K562 (cell line): ENCODE results near the gene HEMGN. TPM values are rescaled to one million over a fixed set of nuclear protein-coding genes. Genes with fewer than 3 reads are reported as not detected.

Source experiments
- ATAC-seq: fragments of 200-7000 bp; cut with Tn5 transposase; 3 replicates; pipeline ENCODE4 v1.9.1; 2020; ENCODE audit warnings: moderate library complexity
- BruUV-seq: library from RNA; stranded (reverse); fragments of 400-500 nt; replicated peaks from 2 replicates; lab custom pipeline; 2021; lab: Mats Ljungman, UMichigan
- CTCF ChIA-PET: fragments of 300-600 bp; formaldehyde crosslinking; extraction: SDS; loops from one replicate; lab custom pipeline; 2021; ENCODE audit warnings: low intra/inter-chr PET ratio; lab: Yijun Ruan, JAX
- POLR2A ChIA-PET: fragments of 300-600, 350-650 bp; sonication (Branson Sonifier 250); formaldehyde crosslinking; extraction: SDS; loops from one replicate; lab custom pipeline; 2021; ENCODE audit warnings: antibody characterized with exemption, inconsistent platforms; lab: Yijun Ruan, JAX
- DNase-seq, 4 experiments: peaks; one replicate each; pipeline versions ENCODE4 v3.0.0 to v3.0.0-alpha.2; 2011 to 2018; ENCODE audit warnings: low spot score in 3 of 4, mixed read lengths in 3 of 4; ENCODE audit errors: extremely low read depth in 1 of 4
- FAIRE-seq: peaks from 2 replicates; lab custom pipeline; 2011; peaks lifted over from hg19 to GRCh38; lab: Jason Lieb, UNC
- H2AFZ ChIP-seq: 2 replicates; pipeline ENCODE4 v1.6.0; 2011; ENCODE audit warnings: low read depth, low read length, control low read depth, inconsistent platforms
- H3K27ac ChIP-seq: fragments of 200-600 bp; 3 replicates; pipeline ENCODE4 v1.8.0; 2011; ENCODE audit warnings: low read depth, mild to moderate bottlenecking, control low read depth, inconsistent platforms, low read length, moderate library complexity, mixed read lengths; ENCODE audit errors: extremely low read depth
- H3K27me3 ChIP-seq, 2 experiments: fragments of 300-600 bp in 1 of 2; 2 replicates in 1 of 2; 3 replicates in 1 of 2; pipeline versions ENCODE4 v1.6.0 to v1.8.0; 2011; ENCODE audit warnings: inconsistent platforms in 2 of 2, low read length in 2 of 2, mild to moderate bottlenecking in 1 of 2, mixed read lengths in 1 of 2, moderate library complexity in 1 of 2; ENCODE audit not compliant: control insufficient read depth in 2 of 2, insufficient read depth in 2 of 2
- H3K36me3 ChIP-seq: fragments of 300-600 bp; 3 replicates; pipeline ENCODE4 v1.8.0; 2011; ENCODE audit warnings: mild to moderate bottlenecking, low read length, inconsistent platforms; ENCODE audit not compliant: control insufficient read depth, insufficient read depth
- H3K4me1 ChIP-seq, 2 experiments: fragments of 200-600 bp in 1 of 2; replicated peaks in 1 of 2; 2 replicates in 1 of 2; 3 replicates in 1 of 2; pipeline versions ENCODE4 v1.5.1 to v1.8.0; 2011; ENCODE audit warnings: inconsistent platforms in 2 of 2, low read length in 2 of 2, mild to moderate bottlenecking in 1 of 2, mixed read lengths in 1 of 2, moderate library complexity in 1 of 2; ENCODE audit not compliant: control insufficient read depth in 2 of 2, insufficient read depth in 2 of 2
- H3K4me2 ChIP-seq: 2 replicates; pipeline ENCODE4 v1.6.1; 2011; ENCODE audit warnings: low read length, control low read depth, inconsistent platforms, mixed read lengths; ENCODE audit not compliant: insufficient read depth
- H3K4me3 ChIP-seq: fragments of 200-600 bp; sonication (generic), shearing (Covaris generic); 2 replicates; pipeline ENCODE4 v1.5.1; 2016; ENCODE audit warnings: control low read depth, inconsistent platforms
- H3K79me2 ChIP-seq: fragments of 200-600 bp; 3 replicates; pipeline ENCODE4 v1.8.0; 2011; ENCODE audit warnings: low read length, inconsistent platforms; ENCODE audit not compliant: control insufficient read depth, insufficient read depth
- H3K9ac ChIP-seq, 2 experiments: 2 replicates each; pipeline versions ENCODE4 v1.6.0 to v1.6.1; 2011; ENCODE audit warnings: low read depth in 2 of 2, low read length in 2 of 2, control low read depth in 1 of 2, inconsistent platforms in 1 of 2, mild to moderate bottlenecking in 1 of 2, mixed read lengths in 1 of 2; ENCODE audit not compliant: insufficient read depth in 1 of 2
- H3K9me1 ChIP-seq: one replicate; pipeline ENCODE4 v1.6.0; 2011; ENCODE audit warnings: inconsistent platforms, mild to moderate bottlenecking, low read length, moderate library complexity; ENCODE audit not compliant: control insufficient read depth, insufficient read depth
- H3K9me3 ChIP-seq: replicated peaks from 2 replicates; pipeline ENCODE4 v1.5.1; 2011; ENCODE audit warnings: low read depth, low read length, inconsistent platforms; ENCODE audit not compliant: control insufficient read depth, insufficient read depth
- H4K20me1 ChIP-seq: replicated peaks from 2 replicates; pipeline ENCODE4 v1.6.1; 2011; ENCODE audit warnings: low read length, inconsistent platforms, mixed read lengths; ENCODE audit not compliant: control insufficient read depth, insufficient read depth
- FOSL1 ChIP-seq: fragments of 200-800 bp; sonication (Bioruptor generic); conservative IDR thresholded peaks from 2 replicates; pipeline ENCODE4 v1.6.1; 2016; ENCODE audit warnings: missing genetic modification characterization, missing compliant biosample characterization
- IRF2 ChIP-seq: sonication (generic); formaldehyde crosslinking; IDR thresholded peaks from 2 replicates; pipeline ENCODE4 v1.8.1; 2022; ENCODE audit warnings: mild to moderate bottlenecking, missing genetic modification reagents
- KDM4B ChIP-seq, 2 experiments: fragments of 450-650 bp in 1 of 2; sonication (generic) in 1 of 2; IDR thresholded peaks; 2 replicates each; pipeline ENCODE4 v1.6.1; 2016 to 2017; ENCODE audit warnings: borderline replicate concordance in 2 of 2, antibody characterized with exemption in 1 of 2, low read depth in 1 of 2, mild to moderate bottlenecking in 1 of 2
- MCM5 ChIP-seq: fragments of 450-650 bp; IDR thresholded peaks from 2 replicates; pipeline ENCODE4 v1.6.1; 2016; ENCODE audit warnings: low read depth
- MXI1 ChIP-seq: IDR thresholded peaks from 2 replicates; pipeline ENCODE4 v1.6.1; 2011; ENCODE audit warnings: low read depth, mild to moderate bottlenecking, improper control_type of control experiment, low read length
- PCBP1 ChIP-seq: fragments of 200-400 bp; formaldehyde crosslinking; IDR thresholded peaks from 2 replicates; pipeline ENCODE4 v1.6.1; 2018; ENCODE audit warnings: mild to moderate bottlenecking, low read depth, low read length; ENCODE audit not compliant: poor library complexity, severe bottlenecking
- PTBP1 ChIP-seq: fragments of 200-400 bp; formaldehyde crosslinking; IDR thresholded peaks from 2 replicates; pipeline ENCODE4 v1.6.1; 2017; ENCODE audit warnings: low read depth, low read length
- PYGO2 ChIP-seq: fragments of 450-650 bp; IDR thresholded peaks from 2 replicates; pipeline ENCODE4 v1.6.1; 2016; ENCODE audit warnings: mild to moderate bottlenecking, missing genetic modification characterization, moderate library complexity, missing compliant biosample characterization
- TCF7L2 ChIP-seq: fragments of 150-350 bp; IDR thresholded peaks from 2 replicates; pipeline ENCODE4 v1.6.1; 2016; ENCODE audit warnings: low read depth, mild to moderate bottlenecking, low read length, moderate library complexity
- ZNF444 ChIP-seq: fragments of 250-450 bp; sonication (Bioruptor Pico); IDR thresholded peaks from 2 replicates; pipeline ENCODE4 v1.4.0; 2020; ENCODE audit warnings: mild to moderate bottlenecking, moderate library complexity
- ZNF77 ChIP-seq: fragments of 250-450 bp; sonication (Bioruptor Pico); IDR thresholded peaks from 2 replicates; pipeline ENCODE4 v1.5.0; 2020
- ZNF778 ChIP-seq: fragments of 450-650 bp; formaldehyde crosslinking; IDR thresholded peaks from 2 replicates; pipeline ENCODE4 v1.4.0; 2020; ENCODE audit warnings: mild to moderate bottlenecking, moderate library complexity
- in situ Hi-C: fragments of 300-500 bp; cut with MboI; formaldehyde crosslinking; loops from 4 replicates; pipeline ENCODE4 v1.15.0; 2018; ENCODE audit warnings: inconsistent platforms, mixed read lengths
- intact Hi-C: fragments of 100-400 bp; cut with micrococcal nuclease; formaldehyde crosslinking; loops from 2 replicates; pipeline ENCODE4 v1.14.2; 2022
- polyA plus RNA-seq, 8 experiments: library from polyadenylated mRNA; depleted of rRNA in 4 of 8; stranded (reverse) in 5 of 8; unstranded in 3 of 8; fragments of >200 nt; fragmentation: Nextera tagmentation in 2 of 8; fragmentation: Illumina TruSeq in 1 of 8; extraction: Ambion mirVana in 2 of 8; extraction: Trizol in 1 of 8; gene quantifications; 2 replicates each; pipeline versions ENCODE4 v1.2.1 to v1.2.3, GENCODE V29; 2011 to 2014; ENCODE audit warnings: inconsistent platforms in 1 of 8, missing spikeins in 1 of 8
- total RNA-seq, 7 experiments: library from RNA; depleted of rRNA in 6 of 7; stranded (reverse); fragments of >200 nt in 6 of 7; fragmentation: Illumina TruSeq in 2 of 7; extraction: Trizol in 2 of 7; gene quantifications; 2 replicates each; pipeline versions ENCODE4 v1.2.1 to v1.2.3, GENCODE V29; 2011 to 2021; ENCODE audit warnings: low replicate concordance in 1 of 7
- TF ChIP-seq, protein P1 (sequence below): fragments of 450-650 bp; IDR thresholded peaks from 2 replicates; pipeline ENCODE4 v1.6.1; 2017; ENCODE audit warnings: antibody characterized with exemption, mild to moderate bottlenecking
- TF ChIP-seq, protein P2 (sequence below): fragments of 200-400 bp; formaldehyde crosslinking; IDR thresholded peaks from 2 replicates; pipeline ENCODE4 v1.6.1; 2017; ENCODE audit warnings: mild to moderate bottlenecking, low read depth, low read length, moderate library complexity
- TF ChIP-seq, protein P3 (sequence below): fragments of 450-650 bp; IDR thresholded peaks from 2 replicates; pipeline ENCODE4 v1.6.1; 2016

Gene HEMGN
- total and polyA plus RNA-seq, 9 of the 15 experiments (the other 6 are each of a cell fraction or from before 2014, with no cell fraction given): 56.3 to 258 (median 137) TPM

DNA sequence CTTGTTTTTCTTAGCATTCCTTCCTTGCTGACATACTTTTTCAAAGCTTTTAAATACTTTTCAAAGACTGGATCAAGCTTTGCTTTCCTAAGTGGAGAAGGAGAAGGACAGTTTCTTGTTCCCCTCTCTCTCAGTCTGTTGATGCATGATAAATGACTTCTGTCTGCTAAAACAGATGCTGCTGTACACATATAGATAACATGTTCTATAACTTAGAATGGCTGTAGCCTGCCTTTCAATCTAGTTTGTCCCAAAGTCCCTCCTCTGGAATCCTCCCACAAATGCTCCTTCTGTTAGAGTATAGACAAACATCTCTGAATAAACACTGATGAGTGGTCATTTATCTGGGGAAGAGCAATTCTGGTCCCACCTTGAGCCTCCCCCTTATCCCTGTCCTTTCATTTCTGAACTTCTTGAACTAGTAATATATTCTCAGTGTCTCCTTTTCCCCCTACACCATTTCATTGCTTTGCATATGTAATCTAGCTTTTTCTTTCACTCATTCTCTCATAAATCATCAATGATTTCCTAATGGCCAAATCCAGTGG lies 5.4 kb upstream of the HEMGN start:
- no peaks in the 10 kb centered on the region for H3K9me3 ChIP-seq
- H3K4me1 ChIP-seq: peaks cover 34 to 63% of the 10 kb centered on the region in 2 experiments; a peak in 4 of 5 replicates
- peak overlapping the region; percentile 79 for H3K27ac ChIP-seq
- no peak overlapping the region for H2AFZ ChIP-seq
- peaks cover 39% of the 10 kb centered on the region for H3K79me2 ChIP-seq
- CTCF ChIA-PET: interaction anchor here (0.7 kb wide), 1 partner anchor 19 kb away, joined by 5 read pairs; no protein-coding TSS in a partner anchor
- ATAC-seq: peak; percentile 76
- FAIRE-seq: peak; percentile 85
- intact Hi-C loops: loop anchor here (2.0 to 5.0 kb wide), 2 partner anchors 39 to 239 kb away; partner anchors contain the start of gene ANP32B
- peak overlapping the region in 1 of 2 experiments; percentile 58; a peak in 3 of 4 replicates for H3K9ac ChIP-seq
- no peak overlapping the region for H3K4me3 ChIP-seq
- no TSS peak for BruUV-seq
- POLR2A ChIA-PET: interaction anchor here (0.7 to 4.6 kb wide), 14 partner anchors 9 to 105 kb away, joined by 3 to 33 read pairs (median 4); partner anchors contain the start of gene TRMO
- peak; percentile 73 to 92 (median 81) for DNase-seq
- H3K4me2 ChIP-seq: peak overlapping the region; percentile 69
- H3K36me3 ChIP-seq: no peaks in the 10 kb centered on the region
- H4K20me1 ChIP-seq: no peaks in the 10 kb centered on the region
- no peaks in the 10 kb centered on the region for H3K27me3 ChIP-seq
- no peaks in the 10 kb centered on the region for H3K9me1 ChIP-seq
- in situ Hi-C loops: no loop called here
- TF ChIP-seq MXI1 (no peak), FOSL1 (peak; percentile 63), ZNF444 (CRISPR knock-in tag) (no peak), ZNF778 (CRISPR knock-in tag) (no peak), TCF7L2 (no peak), PYGO2 (tag) (peak; percentile 42; the same call in 1 of the 2 replicates), MCM5 (no peak), IRF2 (CRISPR knock-in tag) (no peak), ZNF77 (no peak), PTBP1 (no peak), KDM4B (IDR thresholded peaks at IDR 0.05; ENCODE audit: borderline replicate concordance in 2 of 2, low read depth in 1 of 2) (no peak), PCBP1 (no peak)
- TF ChIP-seq, protein P1, sequence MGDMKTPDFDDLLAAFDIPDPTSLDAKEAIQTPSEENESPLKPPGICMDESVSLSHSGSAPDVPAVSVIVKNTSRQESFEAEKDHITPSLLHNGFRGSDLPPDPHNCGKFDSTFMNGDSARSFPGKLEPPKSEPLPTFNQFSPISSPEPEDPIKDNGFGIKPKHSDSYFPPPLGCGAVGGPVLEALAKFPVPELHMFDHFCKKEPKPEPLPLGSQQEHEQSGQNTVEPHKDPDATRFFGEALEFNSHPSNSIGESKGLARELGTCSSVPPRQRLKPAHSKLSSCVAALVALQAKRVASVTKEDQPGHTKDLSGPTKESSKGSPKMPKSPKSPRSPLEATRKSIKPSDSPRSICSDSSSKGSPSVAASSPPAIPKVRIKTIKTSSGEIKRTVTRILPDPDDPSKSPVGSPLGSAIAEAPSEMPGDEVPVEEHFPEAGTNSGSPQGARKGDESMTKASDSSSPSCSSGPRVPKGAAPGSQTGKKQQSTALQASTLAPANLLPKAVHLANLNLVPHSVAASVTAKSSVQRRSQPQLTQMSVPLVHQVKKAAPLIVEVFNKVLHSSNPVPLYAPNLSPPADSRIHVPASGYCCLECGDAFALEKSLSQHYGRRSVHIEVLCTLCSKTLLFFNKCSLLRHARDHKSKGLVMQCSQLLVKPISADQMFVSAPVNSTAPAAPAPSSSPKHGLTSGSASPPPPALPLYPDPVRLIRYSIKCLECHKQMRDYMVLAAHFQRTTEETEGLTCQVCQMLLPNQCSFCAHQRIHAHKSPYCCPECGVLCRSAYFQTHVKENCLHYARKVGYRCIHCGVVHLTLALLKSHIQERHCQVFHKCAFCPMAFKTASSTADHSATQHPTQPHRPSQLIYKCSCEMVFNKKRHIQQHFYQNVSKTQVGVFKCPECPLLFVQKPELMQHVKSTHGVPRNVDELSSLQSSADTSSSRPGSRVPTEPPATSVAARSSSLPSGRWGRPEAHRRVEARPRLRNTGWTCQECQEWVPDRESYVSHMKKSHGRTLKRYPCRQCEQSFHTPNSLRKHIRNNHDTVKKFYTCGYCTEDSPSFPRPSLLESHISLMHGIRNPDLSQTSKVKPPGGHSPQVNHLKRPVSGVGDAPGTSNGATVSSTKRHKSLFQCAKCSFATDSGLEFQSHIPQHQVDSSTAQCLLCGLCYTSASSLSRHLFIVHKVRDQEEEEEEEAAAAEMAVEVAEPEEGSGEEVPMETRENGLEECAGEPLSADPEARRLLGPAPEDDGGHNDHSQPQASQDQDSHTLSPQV: peak; percentile 80
- TF ChIP-seq, protein P2, sequence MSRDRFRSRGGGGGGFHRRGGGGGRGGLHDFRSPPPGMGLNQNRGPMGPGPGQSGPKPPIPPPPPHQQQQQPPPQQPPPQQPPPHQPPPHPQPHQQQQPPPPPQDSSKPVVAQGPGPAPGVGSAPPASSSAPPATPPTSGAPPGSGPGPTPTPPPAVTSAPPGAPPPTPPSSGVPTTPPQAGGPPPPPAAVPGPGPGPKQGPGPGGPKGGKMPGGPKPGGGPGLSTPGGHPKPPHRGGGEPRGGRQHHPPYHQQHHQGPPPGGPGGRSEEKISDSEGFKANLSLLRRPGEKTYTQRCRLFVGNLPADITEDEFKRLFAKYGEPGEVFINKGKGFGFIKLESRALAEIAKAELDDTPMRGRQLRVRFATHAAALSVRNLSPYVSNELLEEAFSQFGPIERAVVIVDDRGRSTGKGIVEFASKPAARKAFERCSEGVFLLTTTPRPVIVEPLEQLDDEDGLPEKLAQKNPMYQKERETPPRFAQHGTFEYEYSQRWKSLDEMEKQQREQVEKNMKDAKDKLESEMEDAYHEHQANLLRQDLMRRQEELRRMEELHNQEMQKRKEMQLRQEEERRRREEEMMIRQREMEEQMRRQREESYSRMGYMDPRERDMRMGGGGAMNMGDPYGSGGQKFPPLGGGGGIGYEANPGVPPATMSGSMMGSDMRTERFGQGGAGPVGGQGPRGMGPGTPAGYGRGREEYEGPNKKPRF: no peak
- TF ChIP-seq, protein P3, sequence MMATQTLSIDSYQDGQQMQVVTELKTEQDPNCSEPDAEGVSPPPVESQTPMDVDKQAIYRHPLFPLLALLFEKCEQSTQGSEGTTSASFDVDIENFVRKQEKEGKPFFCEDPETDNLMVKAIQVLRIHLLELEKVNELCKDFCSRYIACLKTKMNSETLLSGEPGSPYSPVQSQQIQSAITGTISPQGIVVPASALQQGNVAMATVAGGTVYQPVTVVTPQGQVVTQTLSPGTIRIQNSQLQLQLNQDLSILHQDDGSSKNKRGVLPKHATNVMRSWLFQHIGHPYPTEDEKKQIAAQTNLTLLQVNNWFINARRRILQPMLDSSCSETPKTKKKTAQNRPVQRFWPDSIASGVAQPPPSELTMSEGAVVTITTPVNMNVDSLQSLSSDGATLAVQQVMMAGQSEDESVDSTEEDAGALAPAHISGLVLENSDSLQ: peak; percentile 96
